AG09319 (cell line): ENCODE results near the gene CERT1.

Experiments
- DNase-seq: peaks from one replicate; pipeline ENCODE4 v3.0.0-alpha.2; 2010; ENCODE audit warnings: low read depth; ENCODE audit errors: extremely low read depth
- TF ChIP-seq, protein P1 (sequence below): IDR thresholded peaks from 2 replicates; pipeline ENCODE4 v1.5.1; 2011; ENCODE audit warnings: low read depth, mild to moderate bottlenecking, inconsistent platforms, low read length, moderate library complexity

The CERT1 gene

DNA sequence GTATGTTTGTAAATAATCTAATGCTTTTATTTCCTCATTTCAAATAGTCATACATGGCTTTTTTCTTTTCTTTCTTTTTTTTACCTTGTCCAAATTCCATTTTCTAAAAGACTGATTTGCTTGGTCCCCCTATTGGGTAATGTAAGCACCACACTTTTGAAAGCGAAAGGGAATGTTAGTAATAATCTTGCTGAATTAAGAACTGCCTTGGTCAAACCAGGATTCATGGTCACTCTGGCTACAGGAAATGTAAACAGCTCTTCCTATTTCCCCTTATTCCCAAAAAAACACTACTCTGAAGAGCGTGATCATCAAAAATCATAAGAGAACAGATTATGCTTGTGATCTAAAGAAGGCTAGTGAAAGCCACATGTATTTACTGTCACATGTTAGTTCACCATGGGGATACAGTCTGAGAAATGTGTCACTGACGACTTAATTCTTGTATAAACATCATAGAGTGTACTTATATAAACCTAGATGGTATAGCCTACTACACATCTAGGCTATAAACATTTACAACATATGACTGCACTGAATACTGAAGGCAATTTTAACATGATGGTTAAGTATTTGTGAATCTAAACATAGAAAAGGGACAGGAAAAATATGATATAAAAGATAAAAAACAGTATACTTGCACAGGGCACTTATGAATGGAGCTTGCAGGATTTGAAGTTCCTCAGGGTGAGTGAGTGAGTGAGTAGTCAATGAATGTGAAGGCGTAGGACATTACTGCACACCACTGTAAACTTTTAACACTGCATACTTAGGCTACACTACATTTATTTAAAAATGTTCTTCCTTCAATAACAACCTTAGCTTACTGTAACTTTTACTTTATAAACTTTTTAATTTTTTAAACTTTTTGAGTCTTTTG, 99.1 kb downstream of the CERT1 start:
- TF ChIP-seq, protein P1, sequence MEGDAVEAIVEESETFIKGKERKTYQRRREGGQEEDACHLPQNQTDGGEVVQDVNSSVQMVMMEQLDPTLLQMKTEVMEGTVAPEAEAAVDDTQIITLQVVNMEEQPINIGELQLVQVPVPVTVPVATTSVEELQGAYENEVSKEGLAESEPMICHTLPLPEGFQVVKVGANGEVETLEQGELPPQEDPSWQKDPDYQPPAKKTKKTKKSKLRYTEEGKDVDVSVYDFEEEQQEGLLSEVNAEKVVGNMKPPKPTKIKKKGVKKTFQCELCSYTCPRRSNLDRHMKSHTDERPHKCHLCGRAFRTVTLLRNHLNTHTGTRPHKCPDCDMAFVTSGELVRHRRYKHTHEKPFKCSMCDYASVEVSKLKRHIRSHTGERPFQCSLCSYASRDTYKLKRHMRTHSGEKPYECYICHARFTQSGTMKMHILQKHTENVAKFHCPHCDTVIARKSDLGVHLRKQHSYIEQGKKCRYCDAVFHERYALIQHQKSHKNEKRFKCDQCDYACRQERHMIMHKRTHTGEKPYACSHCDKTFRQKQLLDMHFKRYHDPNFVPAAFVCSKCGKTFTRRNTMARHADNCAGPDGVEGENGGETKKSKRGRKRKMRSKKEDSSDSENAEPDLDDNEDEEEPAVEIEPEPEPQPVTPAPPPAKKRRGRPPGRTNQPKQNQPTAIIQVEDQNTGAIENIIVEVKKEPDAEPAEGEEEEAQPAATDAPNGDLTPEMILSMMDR, result peak; percentile 6
- DNase-seq, result no peak

DNA sequence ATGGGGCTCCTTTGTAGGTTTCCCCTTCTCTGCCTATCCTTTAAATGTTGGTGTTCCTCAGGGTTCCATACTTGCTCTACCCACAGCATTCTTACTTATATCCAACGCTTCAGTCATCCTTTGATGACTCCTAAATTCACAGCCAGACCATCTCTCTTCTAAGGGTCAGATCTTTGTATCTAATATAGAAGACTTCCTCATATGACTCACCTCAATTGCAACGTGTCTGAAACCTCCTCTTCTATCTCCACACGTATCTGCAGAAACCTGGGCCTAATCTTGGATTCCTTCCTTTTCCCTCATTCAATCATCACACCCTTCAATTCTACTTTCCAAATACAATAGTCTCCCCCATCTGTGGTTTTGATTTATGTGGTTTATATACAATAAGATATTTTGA, 106.1 kb downstream of the CERT1 start:
- TF ChIP-seq, protein P1, result no peak
- no peak for DNase-seq

DNA sequence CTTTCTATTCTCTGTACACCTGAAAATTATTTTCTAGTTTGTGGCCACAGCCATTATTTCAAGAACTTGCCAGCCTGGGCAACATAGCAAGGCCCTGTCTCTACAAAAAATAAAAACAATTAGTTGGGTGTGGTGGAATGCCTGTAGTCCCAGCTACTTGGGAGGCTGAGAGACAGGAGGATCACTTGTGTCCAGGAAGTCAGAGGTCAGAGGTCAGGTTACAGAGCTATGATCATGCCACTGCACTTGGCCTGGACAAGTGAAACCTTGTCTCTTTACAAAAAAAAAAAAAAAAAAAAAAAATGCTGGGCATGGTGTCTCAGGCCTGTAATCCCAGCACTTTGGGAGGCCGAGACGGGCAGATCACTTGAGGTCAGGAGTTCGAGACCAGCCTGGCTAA, 116.2 kb downstream of the CERT1 start:
- TF ChIP-seq, protein P1, result no peak
- DNase-seq, result no peak

DNA sequence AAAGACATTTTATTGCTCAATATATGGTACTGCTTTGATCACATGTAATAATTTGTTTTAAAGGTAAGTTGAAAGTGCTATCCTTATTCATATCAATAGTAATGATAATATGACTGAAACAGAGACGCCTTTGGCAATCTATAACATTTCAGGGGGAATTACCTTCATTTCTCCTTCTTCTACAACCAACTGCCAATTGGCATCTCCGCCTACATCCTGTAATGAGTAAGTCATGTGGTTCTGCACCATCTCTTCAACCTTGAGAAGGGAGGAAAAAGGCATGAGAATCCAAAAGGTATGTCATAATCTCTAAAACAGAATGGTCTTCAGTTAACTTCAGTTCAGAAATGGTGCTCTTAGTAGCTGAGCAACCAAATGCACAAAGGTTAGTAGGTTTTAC, 122.0 kb downstream of the CERT1 start:
- DNase-seq, result no peak
- TF ChIP-seq, protein P1, result no peak

DNA sequence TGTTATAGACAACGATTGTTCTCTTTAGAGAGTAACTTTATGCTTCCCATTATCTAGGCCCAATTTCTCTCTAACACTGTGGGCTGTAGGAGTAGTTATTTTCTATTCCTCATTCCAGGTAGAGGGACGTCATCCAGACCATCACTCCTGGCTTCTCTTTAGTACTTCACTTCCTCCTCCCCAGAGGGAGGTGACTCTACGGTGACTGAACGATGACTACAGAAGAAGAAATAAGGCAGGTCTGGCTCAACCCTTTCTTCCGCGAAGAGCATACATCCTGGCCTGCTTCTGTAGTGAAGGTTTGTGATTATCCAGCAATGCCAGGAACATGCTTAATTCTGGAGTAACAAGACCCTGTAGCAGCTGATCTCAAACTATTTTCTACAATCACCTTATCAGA, 123.6 kb downstream of the CERT1 start:
- no peak for DNase-seq
- TF ChIP-seq, protein P1, result no peak

DNA sequence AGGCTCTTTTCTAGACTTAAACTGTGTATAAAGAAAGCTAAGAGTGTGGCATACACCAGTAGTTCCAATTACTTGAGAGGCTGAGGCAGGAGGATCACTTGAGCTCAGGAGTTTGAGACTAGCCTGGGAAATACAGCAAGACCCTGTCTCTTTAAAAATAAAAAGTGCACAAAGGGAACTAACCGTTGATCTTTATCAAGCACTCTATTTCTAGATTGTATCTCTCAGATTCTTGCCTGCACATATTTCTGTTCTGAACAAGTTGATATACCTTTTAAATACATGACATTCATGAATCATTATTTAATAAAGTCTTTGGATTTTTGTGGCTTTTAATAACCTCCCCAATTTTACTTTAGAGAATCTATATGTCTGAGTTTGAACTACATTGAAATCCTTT, 127.2 kb downstream of the CERT1 start:
- TF ChIP-seq, protein P1, result no peak
- DNase-seq, result no peak

DNA sequence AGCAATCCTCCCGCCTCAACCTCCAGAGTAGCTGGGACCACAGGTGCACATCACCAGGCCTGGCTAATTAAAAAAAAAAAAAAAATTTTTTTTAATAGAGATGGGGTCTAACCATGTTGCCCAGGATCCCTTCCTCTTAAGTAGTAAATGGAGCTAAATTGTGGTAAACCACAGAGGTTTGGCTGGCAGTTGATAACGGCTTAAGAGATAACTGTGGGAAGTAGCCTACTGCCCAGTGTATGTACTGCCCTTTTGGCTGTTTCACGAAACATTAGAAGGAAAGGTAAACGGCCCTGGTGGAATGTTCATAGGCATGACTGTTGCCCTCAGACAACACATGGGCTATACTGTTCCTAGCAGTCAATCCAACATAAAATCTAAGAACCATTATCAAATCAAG, 130.0 kb downstream of the CERT1 start:
- TF ChIP-seq, protein P1, result no peak
- no peak for DNase-seq
